SU-DHL-6 (cell line): ENCODE results near the gene RAB14.

Source experiments
- H2AFZ ChIP-seq: fragments of 200-600 bp; sonication (generic); 2 replicates; pipeline ENCODE4 v1.6.1; 2014; ENCODE audit warnings: low read depth, mild to moderate bottlenecking, moderate library complexity, mixed read lengths, antibody characterized with exemption, low read length; ENCODE audit not compliant: severe bottlenecking
- H3F3A ChIP-seq: fragments of 200-600 bp; shearing (Covaris generic); 2 replicates; pipeline ENCODE4 v1.6.0; 2016; ENCODE audit warnings: antibody characterized with exemption, mild to moderate bottlenecking; ENCODE audit not compliant: insufficient read depth
- H3K27ac ChIP-seq: fragments of 200-600 bp; sonication (generic); 2 replicates; pipeline ENCODE4 v1.5.1; 2016; ENCODE audit warnings: low read depth, mild to moderate bottlenecking, low read length, moderate library complexity, mixed read lengths
- H3K27me3 ChIP-seq: fragments of 200-600 bp; sonication (generic), shearing (Covaris generic); 2 replicates; pipeline ENCODE4 v1.6.0; 2014; ENCODE audit warnings: mild to moderate bottlenecking, low read length
- H3K36me3 ChIP-seq: fragments of 200-600 bp; sonication (generic); 2 replicates; pipeline ENCODE4 v1.6.1; 2014; ENCODE audit warnings: mild to moderate bottlenecking, low read length, mixed read lengths
- H3K4me2 ChIP-seq: fragments of 300-600, 200-600 bp; shearing (Covaris generic), sonication (generic); 2 replicates; pipeline ENCODE4 v1.6.0; 2014; ENCODE audit warnings: low read length, low read depth, mild to moderate bottlenecking; ENCODE audit not compliant: poor library complexity, severe bottlenecking
- H3K4me3 ChIP-seq: fragments of 200-600 bp; sonication (generic); 2 replicates; pipeline ENCODE4 v1.5.1; 2014; ENCODE audit warnings: antibody characterized with exemption, low read length, mild to moderate bottlenecking, mixed read lengths; ENCODE audit not compliant: insufficient read depth, poor library complexity, severe bottlenecking
- H3K79me2 ChIP-seq: fragments of 200-600 bp; sonication (generic); 2 replicates; pipeline ENCODE4 v1.6.1; 2014; ENCODE audit warnings: mild to moderate bottlenecking, low read length, moderate library complexity; ENCODE audit not compliant: insufficient read depth
- H3K9ac ChIP-seq: fragments of 200-600 bp; sonication (generic); 2 replicates; pipeline ENCODE4 v1.7.0; 2014; ENCODE audit warnings: mild to moderate bottlenecking, low read length
- H3K9me2 ChIP-seq: fragments of 200-600 bp; sonication (generic); replicated peaks from 2 replicates; pipeline ENCODE4 v1.6.1; 2014; ENCODE audit warnings: low read length; ENCODE audit not compliant: insufficient read depth
- H3K9me3 ChIP-seq: fragments of 200-600 bp; sonication (generic); 2 replicates; pipeline ENCODE4 v1.6.1; 2014; ENCODE audit warnings: low read length, mixed read lengths; ENCODE audit not compliant: insufficient read depth
- H4K20me1 ChIP-seq: fragments of 200-600 bp; sonication (generic); 2 replicates; pipeline ENCODE4 v1.6.1; 2014; ENCODE audit warnings: low read depth, mild to moderate bottlenecking, antibody characterized with exemption, low read length, moderate library complexity, mixed read lengths
- CTCF ChIP-seq: fragments of 200-600 bp; sonication (generic); IDR thresholded peaks from one replicate; pipeline ENCODE4 v1.5.1; 2017; ENCODE audit warnings: antibody characterized with exemption, mild to moderate bottlenecking, low read length, moderate library complexity; ENCODE audit not compliant: insufficient read depth, poor library complexity, severe bottlenecking
- EZH2phosphoT487 ChIP-seq: fragments of 200-600 bp; sonication (generic), shearing (Covaris generic); conservative IDR thresholded peaks from 2 replicates; pipeline ENCODE4 v1.6.1; 2018; ENCODE audit warnings: mild to moderate bottlenecking, antibody characterized with exemption, low read length, moderate library complexity, mixed read lengths

The RAB14 gene

GRCh38 chr9:121235512-121235911 lies 33.8 kb upstream of the RAB14 start:
- no peaks in the 10 kb centered on the region for H3K79me2 ChIP-seq
- no peaks in the 10 kb centered on the region for H3K9me2 ChIP-seq
- no peaks in the 10 kb centered on the region for H4K20me1 ChIP-seq
- H3K4me3 ChIP-seq = no peak overlapping the region
- TF ChIP-seq EZH2phosphoT487 (no peak), CTCF (no peak)
- H3K9ac ChIP-seq = no peak overlapping the region
- no peaks in the 10 kb centered on the region for H3F3A ChIP-seq
- H3K9me3 ChIP-seq = no peaks in the 10 kb centered on the region
- no peak overlapping the region for H2AFZ ChIP-seq
- H3K4me2 ChIP-seq = no peak overlapping the region
- H3K27ac ChIP-seq = no peak overlapping the region
- H3K36me3 ChIP-seq = no peaks in the 10 kb centered on the region
- no peaks in the 10 kb centered on the region for H3K27me3 ChIP-seq

DNA sequence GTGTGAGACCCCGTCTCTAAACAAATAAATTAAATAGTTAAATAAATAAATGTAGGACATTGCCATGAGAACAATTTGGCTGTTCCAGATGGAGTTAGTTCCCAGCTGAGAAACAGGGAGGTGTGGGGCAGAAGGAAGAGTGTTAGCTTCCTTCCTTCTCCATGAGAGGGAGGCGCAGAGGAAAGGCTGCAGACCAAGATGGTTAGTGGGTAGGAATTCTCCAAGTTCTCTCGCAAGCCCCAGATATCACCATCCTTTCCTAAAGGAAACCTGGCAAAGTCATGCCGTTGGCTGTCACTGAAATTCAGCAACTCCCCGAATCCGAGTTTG lies 33.1 kb upstream of the RAB14 start:
- no peak overlapping the region for H3K4me3 ChIP-seq
- H3K9me3 ChIP-seq = no peaks in the 10 kb centered on the region
- H3K9ac ChIP-seq = no peak overlapping the region
- no peak overlapping the region for H3K4me2 ChIP-seq
- no peaks in the 10 kb centered on the region for H3K27me3 ChIP-seq
- H2AFZ ChIP-seq = no peak overlapping the region
- H3K27ac ChIP-seq = no peak overlapping the region
- TF ChIP-seq EZH2phosphoT487 (no peak), CTCF (no peak)
- no peaks in the 10 kb centered on the region for H3K36me3 ChIP-seq
- H3K79me2 ChIP-seq = no peaks in the 10 kb centered on the region
- no peaks in the 10 kb centered on the region for H4K20me1 ChIP-seq
- H3F3A ChIP-seq = no peaks in the 10 kb centered on the region
- no peaks in the 10 kb centered on the region for H3K9me2 ChIP-seq

DNA sequence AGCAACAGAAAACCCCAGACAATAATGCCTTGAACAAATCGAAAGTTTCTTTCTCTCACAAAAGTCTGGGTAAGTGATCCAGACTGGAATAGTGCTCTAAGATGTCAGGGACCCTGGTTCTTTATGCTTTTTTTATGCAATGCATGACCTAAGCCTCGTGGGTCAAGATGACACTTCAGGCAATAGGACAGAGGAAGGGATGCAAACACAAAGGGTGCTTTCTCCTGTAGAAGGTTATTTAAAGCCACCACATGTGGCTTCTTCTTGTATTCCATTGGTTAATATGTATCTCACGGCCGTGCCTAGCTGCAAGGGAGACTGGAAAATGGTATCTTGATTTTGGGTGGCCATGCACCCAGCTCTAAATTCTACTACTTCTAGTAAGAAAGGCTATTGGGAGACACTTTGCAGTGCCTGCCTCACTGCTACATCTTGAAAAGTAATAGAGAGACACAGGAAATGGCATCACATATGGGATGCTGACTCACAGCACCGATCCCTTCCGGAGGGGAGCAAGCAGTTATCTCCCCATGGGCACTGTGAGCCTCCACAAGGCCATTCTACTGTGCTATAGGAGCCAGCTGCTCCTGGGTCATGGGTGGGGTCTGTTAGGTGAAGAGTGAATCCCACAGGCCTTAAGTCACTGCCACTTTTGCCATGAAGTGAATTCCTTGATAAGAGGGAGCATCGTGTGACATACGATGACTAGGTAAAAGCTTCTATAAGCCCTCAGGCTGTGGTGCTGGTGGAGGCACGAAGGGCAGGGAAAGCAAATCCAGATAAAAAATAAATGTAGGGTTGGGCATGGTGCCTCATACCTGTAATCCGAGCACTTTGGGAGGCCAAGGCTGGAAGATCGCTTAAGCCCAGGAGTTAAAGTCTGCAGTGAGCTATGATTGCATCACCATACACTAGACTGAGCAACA lies 32.5 kb upstream of the RAB14 start:
- no peaks in the 10 kb centered on the region for H3K9me2 ChIP-seq
- H3K27me3 ChIP-seq = no peaks in the 10 kb centered on the region
- H3K4me2 ChIP-seq = no peak overlapping the region
- TF ChIP-seq EZH2phosphoT487 (no peak), CTCF (no peak)
- no peaks in the 10 kb centered on the region for H4K20me1 ChIP-seq
- no peak overlapping the region for H2AFZ ChIP-seq
- no peak overlapping the region for H3K9ac ChIP-seq
- no peaks in the 10 kb centered on the region for H3K36me3 ChIP-seq
- H3K9me3 ChIP-seq = no peaks in the 10 kb centered on the region
- no peaks in the 10 kb centered on the region for H3K79me2 ChIP-seq
- no peak overlapping the region for H3K27ac ChIP-seq
- H3F3A ChIP-seq = no peaks in the 10 kb centered on the region
- no peak overlapping the region for H3K4me3 ChIP-seq
